Heart left ventricle (tissue), 13 donors: ENCODE measurements around the gene CAPN14.

ENCODE experiments used
- CTCF ChIP-seq, 12 donors: fragments of 200-600 bp; sonication (generic) in 4 of 12; IDR thresholded peaks; one replicate each; pipeline versions ENCODE4 v1.5.0 to v1.8.0; 2018 to 2022; ENCODE audit warnings: antibody characterized with exemption in 12 of 12, mild to moderate bottlenecking in 5 of 12
- POLR2A ChIP-seq, 2 donors: fragments of 450-650 bp; IDR thresholded peaks; one replicate each; pipeline ENCODE4 v1.6.1; 2017; ENCODE audit warnings: antibody characterized with exemption in 2 of 2, mild to moderate bottlenecking in 2 of 2, moderate library complexity in 2 of 2
- donor health status: ischemic (EF 13 %, LVEDD 7.1; RV severe dilation, severe dysfunction).
- donor health status: DM: no; HTN: yes; CAD: no.
- donor health status: DM: no; HTN: no; CAD: no.
- donor health status: ischemic (EF 25% LVEDD 6.9; RV normal size, moderate dysfunction).
- donor health status: ischemic (EF 25% LVEDD 5.7; RV mildly dilated, moderate dysfunction).
- donor health status: ischemic (EF 35%, LVEDD 5.7; RV mildly dilated, moderate dysfunction).
- donor health status: nonischemic (EF 11% LVEDD 7.7; RV severe dilation, severe dysfunction).
- donor health status: DM: yes; HTN: yes; CAD: no.
- donor health status: PGD.
- donor health status: ischemic (EF 29% LVEDD 5.4; RV normal size, mild dysfunction).
- donor health status: nonischemic (EF 23%, LVEDD 6.1; RV moderate dilation, normal function).

- no peak for TF ChIP-seq POLR2A (IDR thresholded peaks at IDR 0.05)
- no peak for TF ChIP-seq CTCF (IDR thresholded peaks at IDR 0.05)
These were observed 14.5 kb downstream of the CAPN14 start for GRCh38 chr2:31202833-31203232.
